Gastrocnemius medialis (tissue), 4 donors: ENCODE results near the gene ZNRF4.

Source experiments
- POLR2A ChIP-seq, 2 donors: fragments of 450-650 bp; IDR thresholded peaks; one replicate each; pipeline ENCODE4 v1.6.1; 2017; ENCODE audit warnings: antibody characterized with exemption in 2 of 2, mild to moderate bottlenecking in 2 of 2, moderate library complexity in 2 of 2
- TF ChIP-seq, protein P1 (sequence below), 5 experiments: fragments of 450-650 bp in 3 of 5; fragments of 200-600 bp in 2 of 5; sonication (generic) in 2 of 5; IDR thresholded peaks in 4 of 5; conservative IDR thresholded peaks in 1 of 5; 1 replicate in 4 of 5; 2 replicates in 1 of 5; pipeline ENCODE4 v1.5.1; 2016 to 2019; ENCODE audit warnings: antibody characterized with exemption in 5 of 5, mild to moderate bottlenecking in 3 of 5, moderate library complexity in 3 of 5

DNA sequence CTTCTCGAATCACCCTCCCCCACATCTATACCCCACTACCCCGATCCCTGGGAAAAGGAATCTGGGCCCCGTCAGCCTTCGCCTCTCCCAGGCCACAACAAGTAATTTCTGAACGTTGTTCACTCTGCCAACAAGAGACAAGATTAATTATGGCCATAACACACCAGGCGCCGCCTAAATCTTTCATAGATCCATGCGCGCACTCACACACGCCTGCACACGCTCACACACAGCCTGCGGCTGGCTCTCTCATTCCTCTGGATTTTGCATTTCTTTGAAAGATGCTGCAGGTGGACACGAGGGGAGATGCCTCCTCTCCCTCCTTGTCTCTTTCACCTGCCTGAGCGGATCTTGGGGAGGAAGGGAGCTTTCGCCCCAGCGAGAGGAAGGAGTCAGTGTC is 17.1 kb downstream of the ZNRF4 start:
- TF ChIP-seq, protein P1, sequence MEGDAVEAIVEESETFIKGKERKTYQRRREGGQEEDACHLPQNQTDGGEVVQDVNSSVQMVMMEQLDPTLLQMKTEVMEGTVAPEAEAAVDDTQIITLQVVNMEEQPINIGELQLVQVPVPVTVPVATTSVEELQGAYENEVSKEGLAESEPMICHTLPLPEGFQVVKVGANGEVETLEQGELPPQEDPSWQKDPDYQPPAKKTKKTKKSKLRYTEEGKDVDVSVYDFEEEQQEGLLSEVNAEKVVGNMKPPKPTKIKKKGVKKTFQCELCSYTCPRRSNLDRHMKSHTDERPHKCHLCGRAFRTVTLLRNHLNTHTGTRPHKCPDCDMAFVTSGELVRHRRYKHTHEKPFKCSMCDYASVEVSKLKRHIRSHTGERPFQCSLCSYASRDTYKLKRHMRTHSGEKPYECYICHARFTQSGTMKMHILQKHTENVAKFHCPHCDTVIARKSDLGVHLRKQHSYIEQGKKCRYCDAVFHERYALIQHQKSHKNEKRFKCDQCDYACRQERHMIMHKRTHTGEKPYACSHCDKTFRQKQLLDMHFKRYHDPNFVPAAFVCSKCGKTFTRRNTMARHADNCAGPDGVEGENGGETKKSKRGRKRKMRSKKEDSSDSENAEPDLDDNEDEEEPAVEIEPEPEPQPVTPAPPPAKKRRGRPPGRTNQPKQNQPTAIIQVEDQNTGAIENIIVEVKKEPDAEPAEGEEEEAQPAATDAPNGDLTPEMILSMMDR (IDR thresholded peaks at IDR 0.05 in 4 of 5, conservative IDR thresholded peaks at IDR 0.05 in 1 of 5), result no peak
- no peak for TF ChIP-seq POLR2A (IDR thresholded peaks at IDR 0.05)
